Liver (tissue), 3 donors: ENCODE measurements around the gene MYO9A.

ENCODE experiments used
- HNF4A ChIP-seq, 2 donors: conservative IDR thresholded peaks; 2 replicates each; pipeline ENCODE4 v1.6.1; 2016; ENCODE audit warnings: antibody characterized with exemption in 2 of 2, mild to moderate bottlenecking in 2 of 2
- SP1 ChIP-seq: IDR thresholded peaks from 2 replicates; pipeline ENCODE4 v1.6.1; 2018; ENCODE audit warnings: antibody characterized with exemption, mild to moderate bottlenecking
- TF ChIP-seq, protein P1 (sequence below): fragments of 150-350 bp; IDR thresholded peaks from 2 replicates; pipeline ENCODE4 v1.5.1; 2017; ENCODE audit warnings: improper control_type of control experiment, low read depth, low read length; ENCODE audit not compliant: missing input control
- donor health status: healthy.
- donor health status: healthy.

DNA sequence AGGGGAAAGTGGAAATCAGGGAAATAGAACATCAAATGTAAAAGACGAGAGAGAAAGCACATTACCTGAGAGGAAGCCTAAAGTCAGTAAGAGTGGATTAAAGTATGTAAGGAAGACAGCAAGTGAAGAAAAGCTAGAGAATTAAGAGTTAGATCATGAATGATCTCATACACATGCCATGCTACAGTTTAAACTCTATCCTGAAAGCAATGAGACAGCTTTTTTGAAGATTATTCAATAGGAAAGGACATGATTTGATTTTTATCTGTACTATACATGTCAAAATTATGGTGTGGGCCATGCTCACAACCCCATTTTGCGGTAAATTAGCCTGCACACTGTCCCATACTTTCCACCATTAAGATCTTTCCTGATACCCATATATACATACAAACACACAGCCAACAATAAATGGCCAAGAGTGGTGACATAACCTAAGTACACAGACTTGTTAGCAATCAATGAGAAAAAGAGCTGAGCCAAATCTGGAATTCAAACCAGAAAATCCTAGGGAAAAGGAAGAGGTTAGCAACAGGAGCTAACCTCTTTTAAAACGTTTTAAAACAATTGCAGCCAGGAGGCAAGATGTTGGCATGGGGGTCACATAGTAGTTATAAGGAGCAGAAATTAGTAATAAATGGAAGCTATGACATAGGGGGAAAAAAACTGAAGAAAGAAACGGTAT, 4.5 kb downstream of the MYO9A start:
- TF ChIP-seq, protein P1, sequence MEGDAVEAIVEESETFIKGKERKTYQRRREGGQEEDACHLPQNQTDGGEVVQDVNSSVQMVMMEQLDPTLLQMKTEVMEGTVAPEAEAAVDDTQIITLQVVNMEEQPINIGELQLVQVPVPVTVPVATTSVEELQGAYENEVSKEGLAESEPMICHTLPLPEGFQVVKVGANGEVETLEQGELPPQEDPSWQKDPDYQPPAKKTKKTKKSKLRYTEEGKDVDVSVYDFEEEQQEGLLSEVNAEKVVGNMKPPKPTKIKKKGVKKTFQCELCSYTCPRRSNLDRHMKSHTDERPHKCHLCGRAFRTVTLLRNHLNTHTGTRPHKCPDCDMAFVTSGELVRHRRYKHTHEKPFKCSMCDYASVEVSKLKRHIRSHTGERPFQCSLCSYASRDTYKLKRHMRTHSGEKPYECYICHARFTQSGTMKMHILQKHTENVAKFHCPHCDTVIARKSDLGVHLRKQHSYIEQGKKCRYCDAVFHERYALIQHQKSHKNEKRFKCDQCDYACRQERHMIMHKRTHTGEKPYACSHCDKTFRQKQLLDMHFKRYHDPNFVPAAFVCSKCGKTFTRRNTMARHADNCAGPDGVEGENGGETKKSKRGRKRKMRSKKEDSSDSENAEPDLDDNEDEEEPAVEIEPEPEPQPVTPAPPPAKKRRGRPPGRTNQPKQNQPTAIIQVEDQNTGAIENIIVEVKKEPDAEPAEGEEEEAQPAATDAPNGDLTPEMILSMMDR, result no peak
- TF ChIP-seq SP1 (no peak), HNF4A (conservative IDR thresholded peaks at IDR 0.05) (no peak)
